ENCODE measurements around the gene GRAMD1B. TPM values are rescaled to one million over a fixed set of nuclear protein-coding genes. Genes with fewer than 3 reads are reported as not detected.

Gene GRAMD1B
- total and polyA plus RNA-seq, 4 donors = 28.7 to 51.5 (median 45.9) TPM

- no peaks in the 10 kb centered on the region for H3K9me3 ChIP-seq (ENCODE audit: control insufficient read depth, insufficient read depth, low read length)
- H3K27ac ChIP-seq (ENCODE audit: low read depth, low read length) = no peak overlapping the region
- DNase-seq (ENCODE audit: low read depth in 4 of 6, low spot score in 6 of 6) = no peak
- peaks cover 86% of the 10 kb centered on the region for H3K36me3 ChIP-seq (ENCODE audit: control insufficient read depth, insufficient read depth, low read length)
- no peak overlapping the region for H3K4me3 ChIP-seq (ENCODE audit: low read depth, low read length)
- no peaks in the 10 kb centered on the region for H3K27me3 ChIP-seq (ENCODE audit: control insufficient read depth, insufficient read depth, low read length)
- peaks cover 14% of the 10 kb centered on the region for H3K4me1 ChIP-seq (ENCODE audit: control insufficient read depth, insufficient read depth, low read length)
- 43% methylated on average over 4 of the region's 5 CpGs for WGBS (ENCODE audit: insufficient coverage)
These were observed 155.6 kb downstream of the GRAMD1B start for GRCh38 chr11:123585706-123586105.

GRCh38 chr11:123586568-123586967, 156.5 kb downstream of the GRAMD1B start:
- Histone ChIP-seq H3K27me3 (ENCODE audit: control insufficient read depth, insufficient read depth, low read length) (no peaks in the 10 kb centered on the region), H3K4me1 (ENCODE audit: control insufficient read depth, insufficient read depth, low read length) (peaks cover 15% of the 10 kb centered on the region), H3K9me3 (ENCODE audit: control insufficient read depth, insufficient read depth, low read length) (no peaks in the 10 kb centered on the region), H3K36me3 (ENCODE audit: control insufficient read depth, insufficient read depth, low read length) (peaks cover 86% of the 10 kb centered on the region), H3K27ac (ENCODE audit: low read depth, low read length) (no peak overlapping the region), H3K4me3 (ENCODE audit: low read depth, low read length) (no peak overlapping the region)
- no peak for DNase-seq (ENCODE audit: low read depth in 4 of 6, low spot score in 6 of 6)
- WGBS (ENCODE audit: insufficient coverage) = 70% methylated on average over 8 of the region's 8 CpGs

GRCh38 chr11:123587044-123587443, 157.0 kb downstream of the GRAMD1B start:
- no peak for DNase-seq (ENCODE audit: low read depth in 4 of 6, low spot score in 6 of 6)
- H3K27me3 ChIP-seq (ENCODE audit: control insufficient read depth, insufficient read depth, low read length) = no peaks in the 10 kb centered on the region
- 100% methylated on average over 1 of the region's 2 CpGs for WGBS (ENCODE audit: insufficient coverage)
- H3K9me3 ChIP-seq (ENCODE audit: control insufficient read depth, insufficient read depth, low read length) = no peaks in the 10 kb centered on the region
- H3K4me3 ChIP-seq (ENCODE audit: low read depth, low read length) = no peak overlapping the region
- peaks cover 86% of the 10 kb centered on the region for H3K36me3 ChIP-seq (ENCODE audit: control insufficient read depth, insufficient read depth, low read length)
- no peak overlapping the region for H3K27ac ChIP-seq (ENCODE audit: low read depth, low read length)
- H3K4me1 ChIP-seq (ENCODE audit: control insufficient read depth, insufficient read depth, low read length) = peaks cover 15% of the 10 kb centered on the region

- Histone ChIP-seq H3K27ac (ENCODE audit: low read depth, low read length) (no peak overlapping the region), H3K4me1 (ENCODE audit: control insufficient read depth, insufficient read depth, low read length) (peaks cover 15% of the 10 kb centered on the region), H3K27me3 (ENCODE audit: control insufficient read depth, insufficient read depth, low read length) (no peaks in the 10 kb centered on the region), H3K9me3 (ENCODE audit: control insufficient read depth, insufficient read depth, low read length) (no peaks in the 10 kb centered on the region), H3K36me3 (ENCODE audit: control insufficient read depth, insufficient read depth, low read length) (peaks cover 84% of the 10 kb centered on the region), H3K4me3 (ENCODE audit: low read depth, low read length) (no peak overlapping the region)
- 92% methylated on average over 2 of the region's 6 CpGs for WGBS (ENCODE audit: insufficient coverage)
- no peak for DNase-seq (ENCODE audit: low read depth in 4 of 6, low spot score in 6 of 6)
These were observed 157.5 kb downstream of the GRAMD1B start for GRCh38 chr11:123587559-123587958.

- Histone ChIP-seq H3K4me1 (ENCODE audit: control insufficient read depth, insufficient read depth, low read length) (peaks cover 15% of the 10 kb centered on the region), H3K4me3 (ENCODE audit: low read depth, low read length) (no peak overlapping the region), H3K9me3 (ENCODE audit: control insufficient read depth, insufficient read depth, low read length) (no peaks in the 10 kb centered on the region), H3K27ac (ENCODE audit: low read depth, low read length) (no peak overlapping the region), H3K27me3 (ENCODE audit: control insufficient read depth, insufficient read depth, low read length) (no peaks in the 10 kb centered on the region), H3K36me3 (ENCODE audit: control insufficient read depth, insufficient read depth, low read length) (peaks cover 83% of the 10 kb centered on the region)
- no peak for DNase-seq (ENCODE audit: low read depth in 4 of 6, low spot score in 6 of 6)
- 95% methylated on average over 5 of the region's 14 CpGs for WGBS (ENCODE audit: insufficient coverage)
These were observed 158.2 kb downstream of the GRAMD1B start for GRCh38 chr11:123588117-123588863.

GRCh38 chr11:123588864-123589262, 158.8 kb downstream of the GRAMD1B start:
- peaks cover 15% of the 10 kb centered on the region for H3K4me1 ChIP-seq (ENCODE audit: control insufficient read depth, insufficient read depth, low read length)
- no peak overlapping the region for H3K27ac ChIP-seq (ENCODE audit: low read depth, low read length)
- peaks cover 84% of the 10 kb centered on the region for H3K36me3 ChIP-seq (ENCODE audit: control insufficient read depth, insufficient read depth, low read length)
- H3K9me3 ChIP-seq (ENCODE audit: control insufficient read depth, insufficient read depth, low read length) = no peaks in the 10 kb centered on the region
- DNase-seq (ENCODE audit: low read depth in 4 of 6, low spot score in 6 of 6) = no peak
- WGBS (ENCODE audit: insufficient coverage) = 97% methylated on average over 5 of the region's 5 CpGs
- no peaks in the 10 kb centered on the region for H3K27me3 ChIP-seq (ENCODE audit: control insufficient read depth, insufficient read depth, low read length)
- H3K4me3 ChIP-seq (ENCODE audit: low read depth, low read length) = no peak overlapping the region

- peaks cover 9% of the 10 kb centered on the region for H3K4me1 ChIP-seq (ENCODE audit: control insufficient read depth, insufficient read depth, low read length)
- no peak overlapping the region for H3K4me3 ChIP-seq (ENCODE audit: low read depth, low read length)
- DNase-seq (ENCODE audit: low read depth in 4 of 6, low spot score in 6 of 6) = no peak
- peaks cover 78% of the 10 kb centered on the region for H3K36me3 ChIP-seq (ENCODE audit: control insufficient read depth, insufficient read depth, low read length)
- no peak overlapping the region for H3K27ac ChIP-seq (ENCODE audit: low read depth, low read length)
- no peaks in the 10 kb centered on the region for H3K27me3 ChIP-seq (ENCODE audit: control insufficient read depth, insufficient read depth, low read length)
- no peaks in the 10 kb centered on the region for H3K9me3 ChIP-seq (ENCODE audit: control insufficient read depth, insufficient read depth, low read length)
- WGBS (ENCODE audit: insufficient coverage) = 77% methylated on average over 9 of the region's 11 CpGs
These were observed 160.3 kb downstream of the GRAMD1B start for GRCh38 chr11:123590296-123590912.

- Histone ChIP-seq H3K27me3 (ENCODE audit: control insufficient read depth, insufficient read depth, low read length) (no peaks in the 10 kb centered on the region), H3K27ac (ENCODE audit: low read depth, low read length) (no peak overlapping the region), H3K4me3 (ENCODE audit: low read depth, low read length) (no peak overlapping the region), H3K4me1 (ENCODE audit: control insufficient read depth, insufficient read depth, low read length) (peaks cover 7% of the 10 kb centered on the region), H3K36me3 (ENCODE audit: control insufficient read depth, insufficient read depth, low read length) (peaks cover 57% of the 10 kb centered on the region), H3K9me3 (ENCODE audit: control insufficient read depth, insufficient read depth, low read length) (no peaks in the 10 kb centered on the region)
- no peak for DNase-seq (ENCODE audit: low read depth in 4 of 6, low spot score in 6 of 6)
- WGBS (ENCODE audit: insufficient coverage) = 96% methylated on average over 5 of the region's 6 CpGs
These were observed 163.5 kb downstream of the GRAMD1B start for GRCh38 chr11:123593570-123593969.

- H3K4me1 ChIP-seq (ENCODE audit: control insufficient read depth, insufficient read depth, low read length) = peaks cover 7% of the 10 kb centered on the region
- no peaks in the 10 kb centered on the region for H3K27me3 ChIP-seq (ENCODE audit: control insufficient read depth, insufficient read depth, low read length)
- no peaks in the 10 kb centered on the region for H3K9me3 ChIP-seq (ENCODE audit: control insufficient read depth, insufficient read depth, low read length)
- peaks cover 59% of the 10 kb centered on the region for H3K36me3 ChIP-seq (ENCODE audit: control insufficient read depth, insufficient read depth, low read length)
- H3K4me3 ChIP-seq (ENCODE audit: low read depth, low read length) = no peak overlapping the region
- 92% methylated on average over 8 of the region's 8 CpGs for WGBS (ENCODE audit: insufficient coverage)
- no peak for DNase-seq (ENCODE audit: low read depth in 4 of 6, low spot score in 6 of 6)
- H3K27ac ChIP-seq (ENCODE audit: low read depth, low read length) = no peak overlapping the region
These were observed 164.3 kb downstream of the GRAMD1B start for GRCh38 chr11:123594188-123594901.
